GM12878 (cell line): ENCODE results near the gene SMC5. TPM values are rescaled to one million over a fixed set of nuclear protein-coding genes. Genes with fewer than 3 reads are reported as not detected.

Experiments
- ATAC-seq: fragments of 200-7000 bp; cut with Tn5 transposase; 3 replicates; pipeline ENCODE4 v1.9.1; 2020; ENCODE audit warnings: mild to moderate bottlenecking, moderate library complexity
- BruUV-seq: library from RNA; stranded (reverse); fragments of 400-500 nt; replicated peaks from 2 replicates; lab custom pipeline; 2021; lab: Mats Ljungman, UMichigan
- CTCF ChIA-PET: fragments of 300-600 bp; sonication (Branson Sonifier 250); formaldehyde crosslinking; extraction: SDS; loops from one replicate; lab custom pipeline; 2021; ENCODE audit warnings: inconsistent platforms; lab: Yijun Ruan, JAX
- POLR2A ChIA-PET: fragments of 350-600 bp; formaldehyde crosslinking; extraction: SDS; loops from one replicate; lab custom pipeline; 2021; ENCODE audit warnings: inconsistent platforms; lab: Charles Lee
- RAD21 ChIA-PET: fragments of 300-600 bp; sonication (Branson Sonifier 250); formaldehyde crosslinking; loops from one replicate; lab custom pipeline; 2023; ENCODE audit warnings: antibody characterized with exemption; ENCODE audit not compliant: unreplicated experiment; lab: Charles Lee
- SMC1A ChIA-PET: fragments of 300-600 bp; sonication (Branson Sonifier 250); formaldehyde crosslinking; loops from one replicate; lab custom pipeline; 2023; ENCODE audit not compliant: unreplicated experiment, uncharacterized antibody; lab: Charles Lee
- DNase-seq: peaks from one replicate; pipeline ENCODE4 v3.0.0-alpha.2; 2011; ENCODE audit warnings: low read depth, low spot score
- FAIRE-seq: peaks from 3 replicates; lab custom pipeline; 2011; peaks lifted over from hg19 to GRCh38; lab: Jason Lieb, UNC
- H2AFZ ChIP-seq: 2 replicates; pipeline ENCODE4 v1.6.0; 2011; ENCODE audit warnings: low read depth, low read length, control low read depth; ENCODE audit not compliant: control insufficient read depth
- H3K27ac ChIP-seq: 2 replicates; pipeline ENCODE4 v1.5.1; 2011; ENCODE audit warnings: control low read depth; ENCODE audit not compliant: control insufficient read depth, insufficient read depth
- H3K27me3 ChIP-seq, 2 experiments: replicated peaks in 1 of 2; 2 replicates each; pipeline versions ENCODE4 v1.6.0 to v1.6.1; 2011; ENCODE audit warnings: low read length in 1 of 2; ENCODE audit not compliant: control insufficient read depth in 2 of 2, insufficient read depth in 2 of 2
- H3K36me3 ChIP-seq, 2 experiments: 2 replicates each; pipeline ENCODE4 v1.5.1; 2011; ENCODE audit warnings: low read length in 1 of 2; ENCODE audit not compliant: control insufficient read depth in 2 of 2, insufficient read depth in 2 of 2
- H3K4me1 ChIP-seq: 2 replicates; pipeline ENCODE4 v1.6.1; 2011; ENCODE audit warnings: mild to moderate bottlenecking, low read length, moderate library complexity, mixed read lengths; ENCODE audit not compliant: control insufficient read depth, insufficient read depth
- H3K4me2 ChIP-seq: 2 replicates; pipeline ENCODE4 v1.6.0; 2011; ENCODE audit warnings: control low read depth; ENCODE audit not compliant: control insufficient read depth, insufficient read depth
- H3K4me3 ChIP-seq: fragments of 200-600 bp; sonication (generic); 2 replicates; pipeline ENCODE4 v1.5.1; 2016
- H3K79me2 ChIP-seq: 2 replicates; pipeline ENCODE4 v1.6.0; 2011; ENCODE audit warnings: low read length; ENCODE audit not compliant: control insufficient read depth, insufficient read depth
- H3K9ac ChIP-seq: 2 replicates; pipeline ENCODE4 v1.8.0; 2011; ENCODE audit warnings: low read length, control low read depth, mixed read lengths; ENCODE audit not compliant: control insufficient read depth, insufficient read depth
- H3K9me3 ChIP-seq: replicated peaks from 3 replicates; pipeline ENCODE4 v1.5.1; 2011; ENCODE audit warnings: mild to moderate bottlenecking, low read length; ENCODE audit not compliant: control insufficient read depth, insufficient read depth
- H4K20me1 ChIP-seq: 2 replicates; pipeline ENCODE4 v1.6.0; 2011; ENCODE audit not compliant: control insufficient read depth, insufficient read depth
- BCL11A ChIP-seq: IDR thresholded peaks from 2 replicates; pipeline ENCODE4 v1.6.1; 2011; ENCODE audit warnings: low read depth, low read length
- CREB1 ChIP-seq: IDR thresholded peaks from 2 replicates; pipeline ENCODE4 v1.6.1; 2012; ENCODE audit warnings: low read depth, mild to moderate bottlenecking, inconsistent platforms
- EP300 ChIP-seq, 2 experiments: fragments of 150-350 bp in 1 of 2; IDR thresholded peaks; 2 replicates each; pipeline ENCODE4 v1.6.1; 2011 to 2012; ENCODE audit warnings: low read depth in 2 of 2, low read length in 2 of 2, borderline replicate concordance in 1 of 2, improper control_type of control experiment in 1 of 2, inconsistent platforms in 1 of 2; ENCODE audit not compliant: control insufficient read depth in 1 of 2
- EZH2 ChIP-seq: IDR thresholded peaks from 2 replicates; pipeline ENCODE4 v1.6.1; 2012; ENCODE audit warnings: low read depth, mild to moderate bottlenecking, control low read depth, inconsistent platforms, low read length, borderline replicate concordance; ENCODE audit not compliant: control insufficient read depth
- HDAC2 ChIP-seq: fragments of 200-600 bp; sonication (generic); IDR thresholded peaks from 2 replicates; pipeline ENCODE4 v1.6.1; 2017
- LARP7 ChIP-seq: fragments of 450-650 bp; IDR thresholded peaks from 2 replicates; pipeline ENCODE4 v1.6.1; 2017; ENCODE audit warnings: mild to moderate bottlenecking
- MTA3 ChIP-seq: IDR thresholded peaks from 2 replicates; pipeline ENCODE4 v1.6.1; 2012; ENCODE audit warnings: low read length, inconsistent platforms, borderline replicate concordance
- MYC ChIP-seq: IDR thresholded peaks from 2 replicates; pipeline ENCODE4 v1.6.1; 2011; ENCODE audit warnings: mild to moderate bottlenecking, low read length, moderate library complexity, inconsistent platforms; ENCODE audit not compliant: insufficient read depth, insufficient replicate concordance, insufficient read length, severe bottlenecking
- NFXL1 ChIP-seq: fragments of 450-650 bp; IDR thresholded peaks from 2 replicates; pipeline ENCODE4 v1.6.1; 2017; ENCODE audit warnings: antibody characterized with exemption, mild to moderate bottlenecking, borderline replicate concordance
- SRF ChIP-seq, 2 experiments: IDR thresholded peaks; 2 replicates each; pipeline ENCODE4 v1.6.1; 2011; ENCODE audit warnings: low read depth in 2 of 2, low read length in 2 of 2, mild to moderate bottlenecking in 1 of 2, moderate library complexity in 1 of 2
- STAT3 ChIP-seq: IDR thresholded peaks from 2 replicates; pipeline ENCODE4 v1.6.1; 2011; ENCODE audit warnings: low read depth, low read length, improper control_type of control experiment
- TARDBP ChIP-seq: IDR thresholded peaks from 2 replicates; pipeline ENCODE4 v1.6.1; 2016; ENCODE audit warnings: borderline replicate concordance
- ZNF384 ChIP-seq: IDR thresholded peaks from 2 replicates; pipeline ENCODE4 v1.6.1; 2012; ENCODE audit warnings: low read depth, mild to moderate bottlenecking, low read length, improper control_type of control experiment, borderline replicate concordance
- WGBS: methylation state at CpG from one replicate; pipeline ENCODE4 v1.1.6; 2016; ENCODE audit warnings: low lambda C conversion rate; ENCODE audit not compliant: insufficient replicate concordance, insufficient coverage; ENCODE audit errors: missing lambda C conversion rate; 5-methylcytosine and 5-hydroxymethylcytosine counted together
- in situ Hi-C: fragments of 300-500 bp; cut with MboI; formaldehyde crosslinking; loops from 9 replicates; pipeline ENCODE4 v1.14.3; 2018; ENCODE audit warnings: mixed read lengths
- intact Hi-C: fragments of 100-400 bp; cut with micrococcal nuclease; formaldehyde crosslinking; loops from one replicate; pipeline ENCODE4 v1.14.2; 2022; ENCODE audit not compliant: unreplicated experiment
- polyA plus RNA-seq, 11 experiments: library from polyadenylated mRNA; depleted of rRNA in 4 of 11; unstranded in 6 of 11; stranded (reverse) in 5 of 11; fragments of >200 nt; fragmentation: Nextera tagmentation in 4 of 11; fragmentation: Illumina TruSeq in 1 of 11; extraction: Ambion mirVana in 4 of 11; extraction: Trizol in 1 of 11; gene quantifications; 1 replicate in 1 of 11; 2 replicates in 10 of 11; pipeline versions ENCODE4 v1.2.1 to v1.2.3, GENCODE V29; 2011 to 2016; ENCODE audit warnings: inconsistent platforms in 2 of 11, missing spikeins in 2 of 11, low read depth in 1 of 11
- total RNA-seq, 4 experiments: library from RNA; depleted of rRNA in 3 of 4; stranded (reverse); fragments of >200 nt in 3 of 4; fragmentation: Illumina TruSeq in 1 of 4; extraction: Trizol in 1 of 4; gene quantifications; 2 replicates each; pipeline versions ENCODE4 v1.2.1 to v1.2.3, GENCODE V29; 2013 to 2021

Gene SMC5
- total and polyA plus RNA-seq, 10 of the 15 experiments (the other 5 are each of a cell fraction or from before 2014, with no cell fraction given) = 6.5 to 47.1 (median 22.9) TPM

- Histone ChIP-seq H3K4me2 (no peak overlapping the region), H3K27ac (no peak overlapping the region), H3K4me1 (no peaks in the 10 kb centered on the region), H3K79me2 (no peaks in the 10 kb centered on the region), H2AFZ (no peak overlapping the region), H3K9ac (no peak overlapping the region), H3K4me3 (no peak overlapping the region), H3K36me3 (no peaks in the 10 kb centered on the region), H3K9me3 (no peaks in the 10 kb centered on the region), H4K20me1 (no peaks in the 10 kb centered on the region), H3K27me3 (no peaks in the 10 kb centered on the region)
- ATAC-seq = no peak
- in situ Hi-C loops = no loop called here
- POLR2A ChIA-PET = no interaction called here
- DNase-seq = no peak
- no peak for FAIRE-seq
- 18% methylated on average over 3 of the region's 3 CpGs for WGBS
- intact Hi-C loops = no loop called here
- TF ChIP-seq SRF (IDR thresholded peaks at IDR 0.05; ENCODE audit: low read depth in 2 of 2, low read length in 2 of 2) (no peak), TARDBP (no peak), HDAC2 (no peak)
- RAD21 ChIA-PET = no interaction called here
- SMC1A ChIA-PET = no interaction called here
- BruUV-seq = no TSS peak
- CTCF ChIA-PET = no interaction called here
Observed at GRCh38 chr9:70385426-70385825, 126.6 kb downstream of the SMC5 start.

- no TSS peak for BruUV-seq
- intact Hi-C loops (no loop called here), in situ Hi-C loops (no loop called here)
- Histone ChIP-seq H3K4me2 (no peak overlapping the region), H3K79me2 (no peaks in the 10 kb centered on the region), H3K27ac (no peak overlapping the region), H3K36me3 (no peaks in the 10 kb centered on the region), H3K4me3 (no peak overlapping the region), H3K9me3 (no peaks in the 10 kb centered on the region), H3K9ac (no peak overlapping the region), H3K27me3 (no peaks in the 10 kb centered on the region), H3K4me1 (no peaks in the 10 kb centered on the region), H4K20me1 (no peaks in the 10 kb centered on the region), H2AFZ (no peak overlapping the region)
- POLR2A ChIA-PET = interaction anchor here (0.6 kb wide), 1 partner anchor 25 kb away, joined by 3 read pairs; no protein-coding TSS in a partner anchor
- WGBS = 76% methylated on average over 23 of the region's 23 CpGs
- SMC1A ChIA-PET = no interaction called here
- CTCF ChIA-PET = no interaction called here
- RAD21 ChIA-PET = no interaction called here
- ATAC-seq = no peak
- TF ChIP-seq NFXL1 (no peak), BCL11A (no peak), MYC (no peak), LARP7 (no peak), ZNF384 (no peak), EP300 (IDR thresholded peaks at IDR 0.05; ENCODE audit: borderline replicate concordance in 1 of 2, control insufficient read depth in 1 of 2, low read depth in 2 of 2, low read length in 2 of 2) (no peak), CREB1 (no peak), EZH2 (no peak), STAT3 (no peak), MTA3 (no peak)
- no peak for DNase-seq
- FAIRE-seq = no peak
Observed at GRCh38 chr9:70387663-70388062, 128.9 kb downstream of the SMC5 start.
